Upper lobe of left lung (tissue), 4 donors: ENCODE measurements around the gene MSL1.

Experiments
- EP300 ChIP-seq, 4 donors: sonication (generic); formaldehyde crosslinking; IDR thresholded peaks; one replicate each; pipeline ENCODE4 v1.5.1; 2017; ENCODE audit warnings: antibody characterized with exemption in 4 of 4, control low read depth in 2 of 4
- POLR2AphosphoS5 ChIP-seq, 2 donors: sonication (generic); formaldehyde crosslinking; IDR thresholded peaks; one replicate each; pipeline ENCODE4 v1.5.1; 2017; ENCODE audit warnings: antibody characterized with exemption in 2 of 2

- TF ChIP-seq EP300 (IDR thresholded peaks at IDR 0.05) (no peak), POLR2AphosphoS5 (IDR thresholded peaks at IDR 0.05) (peak in 1 of 2 donors; percentile 71)
These were observed 8.7 kb downstream of the MSL1 start for GRCh38 chr17:40130352-40131042.
